IMR-90 (cell line): Measurements from ENCODE around the gene BAZ1A. TPM values are rescaled to one million over a fixed set of nuclear protein-coding genes. Genes with fewer than 3 reads are reported as not detected.

Experiments
- ATAC-seq: fragments of 200-7000 bp; cut with Tn5 transposase; 2 replicates; pipeline ENCODE4 v1.9.1; 2020; ENCODE audit warnings: low read depth, mild to moderate bottlenecking, moderate library complexity
- BruUV-seq: library from RNA; stranded (reverse); fragments of 400-500 nt; replicated peaks from 2 replicates; lab custom pipeline; 2021; lab: Mats Ljungman, UMichigan
- CTCF ChIA-PET: fragments of 300-600 bp; formaldehyde crosslinking; extraction: SDS; loops from one replicate; lab custom pipeline; 2021; ENCODE audit warnings: antibody characterized with exemption; lab: Yijun Ruan, JAX
- POLR2A ChIA-PET: fragments of 300-600 bp; sonication (Branson Sonifier 250); formaldehyde crosslinking; loops from one replicate; lab custom pipeline; 2022; ENCODE audit warnings: antibody characterized with exemption; ENCODE audit not compliant: unreplicated experiment; lab: Charles Lee
- DNase-seq: peaks from one replicate; pipeline ENCODE4 v3.0.0; 2013
- H2AFZ ChIP-seq: replicated peaks from 2 replicates; pipeline ENCODE3; 2013; ENCODE audit warnings: low read length, mild to moderate bottlenecking; ENCODE audit not compliant: poor library complexity
- H2AK5ac ChIP-seq: 2 replicates; pipeline ENCODE4 v1.6.1; 2013; ENCODE audit warnings: low read depth, low read length, inconsistent platforms
- H2AK9ac ChIP-seq: replicated peaks from 2 replicates; pipeline ENCODE3; 2013; ENCODE audit warnings: mild to moderate bottlenecking, low read depth, low read length, moderate library complexity; ENCODE audit not compliant: poor library complexity
- H2BK120ac ChIP-seq: 2 replicates; pipeline ENCODE4 v1.6.1; 2013; ENCODE audit warnings: low read depth, low read length, inconsistent platforms
- H2BK15ac ChIP-seq: 3 replicates; pipeline ENCODE4 v1.6.1; 2013; ENCODE audit warnings: low read depth, low read length, inconsistent platforms
- H2BK20ac ChIP-seq: 2 replicates; pipeline ENCODE4 v1.6.1; 2013; ENCODE audit warnings: low read depth, mild to moderate bottlenecking, inconsistent platforms, low read length, moderate library complexity
- H2BK5ac ChIP-seq: 2 replicates; pipeline ENCODE4 v1.6.1; 2013; ENCODE audit warnings: mild to moderate bottlenecking, low read depth, low read length, inconsistent platforms; ENCODE audit not compliant: poor library complexity, severe bottlenecking
- H3K14ac ChIP-seq: replicated peaks from 2 replicates; pipeline ENCODE4 v1.6.1; 2013; ENCODE audit warnings: low read depth, low read length, inconsistent platforms
- H3K18ac ChIP-seq: 2 replicates; pipeline ENCODE4 v1.6.1; 2013; ENCODE audit warnings: low read depth, low read length, control low read depth
- H3K23ac ChIP-seq: 2 replicates; pipeline ENCODE4 v1.6.1; 2013; ENCODE audit warnings: low read depth, low read length, inconsistent platforms
- H3K27ac ChIP-seq: 2 replicates; pipeline ENCODE4 v1.5.1; 2013; ENCODE audit warnings: mild to moderate bottlenecking, control low read depth, low read length; ENCODE audit not compliant: insufficient read depth
- H3K27me3 ChIP-seq: 2 replicates; pipeline ENCODE4 v1.6.1; 2013; ENCODE audit warnings: low read length; ENCODE audit not compliant: control insufficient read depth, insufficient read depth
- H3K36me3 ChIP-seq: 2 replicates; pipeline ENCODE4 v1.6.1; 2013; ENCODE audit warnings: low read length, mixed read lengths; ENCODE audit not compliant: control insufficient read depth, insufficient read depth
- H3K4ac ChIP-seq: 2 replicates; pipeline ENCODE4 v1.6.1; 2013; ENCODE audit warnings: low read depth, low read length, inconsistent platforms
- H3K4me1 ChIP-seq: 2 replicates; pipeline ENCODE4 v1.6.1; 2013; ENCODE audit warnings: low read length, mixed read lengths; ENCODE audit not compliant: control insufficient read depth, insufficient read depth
- H3K4me2 ChIP-seq: 2 replicates; pipeline ENCODE4 v1.6.1; 2013; ENCODE audit warnings: low read depth, mild to moderate bottlenecking, control low read depth, low read length, moderate library complexity
- H3K4me3 ChIP-seq: 2 replicates; pipeline ENCODE4 v1.5.1; 2013; ENCODE audit warnings: low read depth, mild to moderate bottlenecking, control low read depth, low read length, moderate library complexity; ENCODE audit not compliant: insufficient read depth
- H3K56ac ChIP-seq: 2 replicates; pipeline ENCODE4 v1.6.1; 2013; ENCODE audit warnings: low read length, inconsistent platforms; ENCODE audit not compliant: insufficient read depth; ENCODE audit errors: extremely low read depth
- H3K79me1 ChIP-seq, 2 experiments: 2 replicates each; pipeline ENCODE4 v1.6.1; 2013; ENCODE audit warnings: low read length in 2 of 2, inconsistent platforms in 1 of 2, low read depth in 1 of 2
- H3K9ac ChIP-seq: 2 replicates; pipeline ENCODE4 v1.6.1; 2013; ENCODE audit warnings: low read depth, low read length, control low read depth
- H3K9me1 ChIP-seq: 2 replicates; pipeline ENCODE4 v1.6.1; 2013; ENCODE audit warnings: low read length, inconsistent platforms; ENCODE audit not compliant: insufficient read depth
- H3K9me3 ChIP-seq: 2 replicates; pipeline ENCODE4 v1.6.1; 2013; ENCODE audit warnings: low read length; ENCODE audit not compliant: control insufficient read depth, insufficient read depth
- H4K20me1 ChIP-seq: 2 replicates; pipeline ENCODE4 v1.6.1; 2013; ENCODE audit warnings: low read length, inconsistent platforms; ENCODE audit not compliant: insufficient read depth
- H4K5ac ChIP-seq: 2 replicates; pipeline ENCODE4 v1.6.1; 2013; ENCODE audit warnings: mild to moderate bottlenecking, low read depth, low read length, control low read depth
- H4K8ac ChIP-seq, 2 experiments: 2 replicates each; pipeline ENCODE4 v1.6.1; 2013; ENCODE audit warnings: low read depth in 2 of 2, low read length in 2 of 2, control low read depth in 1 of 2, inconsistent platforms in 1 of 2
- H4K91ac ChIP-seq: 2 replicates; pipeline ENCODE4 v1.6.1; 2013; ENCODE audit warnings: low read depth, low read length, inconsistent platforms; ENCODE audit not compliant: insufficient read depth
- BHLHE40 ChIP-seq: fragments of 150-350 bp; IDR thresholded peaks from 2 replicates; pipeline ENCODE4 v1.6.1; 2016; ENCODE audit warnings: mild to moderate bottlenecking, low read depth, low read length
- CEBPB ChIP-seq: IDR thresholded peaks from 2 replicates; pipeline ENCODE4 v1.6.1; 2012; ENCODE audit warnings: low read depth, low read length, improper control_type of control experiment
- CHD1 ChIP-seq: IDR thresholded peaks from 2 replicates; pipeline ENCODE4 v1.6.1; 2012; ENCODE audit warnings: low read depth, low read length, improper control_type of control experiment
- FOS ChIP-seq: fragments of 150-350 bp; IDR thresholded peaks from 2 replicates; pipeline ENCODE4 v1.6.1; 2016; ENCODE audit warnings: low read depth, low read length
- MAFK ChIP-seq: IDR thresholded peaks from 2 replicates; pipeline ENCODE4 v1.6.1; 2012; ENCODE audit warnings: low read depth, low read length, improper control_type of control experiment
- MAZ ChIP-seq: IDR thresholded peaks from 2 replicates; pipeline ENCODE4 v1.6.1; 2012; ENCODE audit warnings: low read depth, mild to moderate bottlenecking, low read length, improper control_type of control experiment, moderate library complexity, borderline replicate concordance
- MXI1 ChIP-seq: IDR thresholded peaks from 2 replicates; pipeline ENCODE4 v1.6.1; 2012; ENCODE audit warnings: low read depth, mild to moderate bottlenecking, low read length, moderate library complexity, borderline replicate concordance
- NFE2L2 ChIP-seq: fragments of 150-350 bp; IDR thresholded peaks from 2 replicates; pipeline ENCODE4 v1.6.1; 2016; ENCODE audit warnings: low read depth, mild to moderate bottlenecking, low read length
- POLR2A ChIP-seq: IDR thresholded peaks from 2 replicates; pipeline ENCODE4 v1.6.1; 2012; ENCODE audit warnings: mild to moderate bottlenecking, low read depth, low read length
- RAD21 ChIP-seq: IDR thresholded peaks from 2 replicates; pipeline ENCODE4 v1.6.1; 2012; ENCODE audit warnings: low read length, improper control_type of control experiment
- RCOR1 ChIP-seq: IDR thresholded peaks from 2 replicates; pipeline ENCODE4 v1.6.1; 2012; ENCODE audit warnings: mild to moderate bottlenecking, low read length, improper control_type of control experiment; ENCODE audit not compliant: insufficient replicate concordance
- RFX5 ChIP-seq: IDR thresholded peaks from 2 replicates; pipeline ENCODE4 v1.8.0; 2012; ENCODE audit warnings: low read depth, mild to moderate bottlenecking, low read length, moderate library complexity
- SMC3 ChIP-seq: fragments of 150-350 bp; IDR thresholded peaks from 2 replicates; pipeline ENCODE4 v1.6.1; 2016; ENCODE audit warnings: low read depth, mild to moderate bottlenecking, antibody characterized with exemption, low read length, moderate library complexity
- WGBS, 2 experiments: methylation state at CpG; one replicate each; pipeline versions ENCODE4 v1.1.5 to v1.1.7; 2013; ENCODE audit warnings: missing lambda C conversion rate in 2 of 2; ENCODE audit not compliant: insufficient read length in 1 of 2; ENCODE audit errors: extremely low coverage in 2 of 2; 5-methylcytosine and 5-hydroxymethylcytosine counted together
- dilution Hi-C: fragments of 300-500 bp; cut with HindIII; formaldehyde crosslinking; loops from one replicate; pipeline ENCODE4 v1.14.3; 2018; ENCODE audit warnings: low sequenced_read_pairs; ENCODE audit not compliant: unreplicated experiment
- in situ Hi-C: fragments of 300-500 bp; cut with MboI; formaldehyde crosslinking; loops from 3 replicates; pipeline ENCODE4 v1.14.3; 2019; ENCODE audit warnings: low sequenced_read_pairs, inconsistent platforms, mixed read lengths
- intact Hi-C: fragments of 100-400 bp; cut with micrococcal nuclease; formaldehyde crosslinking; loops from 2 replicates; pipeline ENCODE4 v1.10.0; 2022
- polyA plus RNA-seq, 3 experiments: library from polyadenylated mRNA; depleted of rRNA; stranded (reverse); fragments of >200 nt; gene quantifications; 2 replicates each; pipeline ENCODE4 v1.2.3, GENCODE V29; 2012; ENCODE audit warnings: low replicate concordance in 1 of 3
- total RNA-seq: library from RNA; depleted of rRNA; stranded (reverse); fragments of >200 nt; gene quantifications from 2 replicates; pipeline ENCODE4 v1.2.3, GENCODE V29; 2012
- TF ChIP-seq, protein P1 (sequence below): fragments of 150-350 bp; IDR thresholded peaks from 2 replicates; pipeline ENCODE4 v1.6.1; 2016; ENCODE audit warnings: low read depth, mild to moderate bottlenecking, low read length, moderate library complexity, borderline replicate concordance
- TF ChIP-seq, protein P2 (sequence below): fragments of 150-350 bp; IDR thresholded peaks from 2 replicates; pipeline ENCODE4 v1.6.1; 2017; ENCODE audit warnings: mild to moderate bottlenecking, antibody characterized with exemption, low read length, low read depth
- TF ChIP-seq, protein P3 (sequence below): conservative IDR thresholded peaks from 2 replicates; pipeline ENCODE4 v1.5.1; 2012; ENCODE audit warnings: mild to moderate bottlenecking, low read depth, low read length, improper control_type of control experiment

BAZ1A gene
- total and polyA plus RNA-seq, 2 of the 4 experiments (the other 2 are of a cell fraction), result 15.3 to 23.8 TPM

DNA sequence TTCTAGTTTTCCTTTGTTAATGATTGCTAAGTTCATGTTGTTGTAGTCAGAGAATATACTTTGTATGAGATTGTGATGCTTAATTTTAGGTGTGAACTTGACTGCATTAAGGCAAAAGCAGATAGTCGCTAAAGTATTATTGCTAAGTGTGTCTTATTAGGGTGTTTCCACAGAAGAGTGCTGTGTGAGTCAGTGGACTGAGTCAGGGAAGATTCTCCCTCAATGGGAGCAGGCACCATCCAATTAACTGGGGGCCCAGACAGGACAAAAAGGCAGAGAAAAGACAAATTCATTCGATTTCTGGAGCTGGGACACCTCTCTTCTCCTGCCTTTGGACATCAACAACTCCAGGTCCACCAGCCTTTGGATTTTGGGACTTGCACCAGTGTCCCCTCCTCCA is 48.5 kb downstream of the BAZ1A start:
- POLR2A ChIA-PET, result no interaction called here
- Histone ChIP-seq H3K9ac (no peak overlapping the region), H2AFZ (no peak overlapping the region), H3K56ac (no peak overlapping the region), H4K5ac (no peak overlapping the region), H3K14ac (no peak overlapping the region), H2BK20ac (no peak overlapping the region), H3K18ac (no peak overlapping the region), H4K91ac (no peak overlapping the region), H4K8ac (no peak overlapping the region), H3K4me3 (no peak overlapping the region), H3K4ac (no peak overlapping the region), H3K36me3 (peaks cover 5% of the 10 kb centered on the region), H2AK5ac (no peak overlapping the region), H2BK5ac (no peak overlapping the region), H3K23ac (no peak overlapping the region), H3K9me3 (no peaks in the 10 kb centered on the region), H3K27me3 (no peaks in the 10 kb centered on the region), H2BK120ac (no peak overlapping the region), H3K79me1 (peaks cover 6 to 40% of the 10 kb centered on the region in 2 experiments), H3K4me2 (no peak overlapping the region), H2BK15ac (no peak overlapping the region), H3K4me1 (no peaks in the 10 kb centered on the region), H3K27ac (no peak overlapping the region), H4K20me1 (peaks cover 3% of the 10 kb centered on the region; the same call in 1 of the 2 replicates), H3K9me1 (no peaks in the 10 kb centered on the region; the same call in 1 of the 2 replicates), H2AK9ac (peak overlapping the region; percentile 47)
- ATAC-seq, result peak; percentile 62; the same call in 1 of the 2 replicates
- TF ChIP-seq CEBPB (no peak), SMC3 (no peak), MXI1 (no peak), RAD21 (no peak), POLR2A (no peak), MAFK (no peak), RCOR1 (no peak), MAZ (no peak), CHD1 (no peak), FOS (no peak; the same call in 1 of the 2 replicates), NFE2L2 (no peak), RFX5 (no peak), BHLHE40 (no peak)
- TF ChIP-seq, protein P1, sequence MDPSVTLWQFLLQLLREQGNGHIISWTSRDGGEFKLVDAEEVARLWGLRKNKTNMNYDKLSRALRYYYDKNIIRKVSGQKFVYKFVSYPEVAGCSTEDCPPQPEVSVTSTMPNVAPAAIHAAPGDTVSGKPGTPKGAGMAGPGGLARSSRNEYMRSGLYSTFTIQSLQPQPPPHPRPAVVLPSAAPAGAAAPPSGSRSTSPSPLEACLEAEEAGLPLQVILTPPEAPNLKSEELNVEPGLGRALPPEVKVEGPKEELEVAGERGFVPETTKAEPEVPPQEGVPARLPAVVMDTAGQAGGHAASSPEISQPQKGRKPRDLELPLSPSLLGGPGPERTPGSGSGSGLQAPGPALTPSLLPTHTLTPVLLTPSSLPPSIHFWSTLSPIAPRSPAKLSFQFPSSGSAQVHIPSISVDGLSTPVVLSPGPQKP, result no peak
- TF ChIP-seq, protein P2, sequence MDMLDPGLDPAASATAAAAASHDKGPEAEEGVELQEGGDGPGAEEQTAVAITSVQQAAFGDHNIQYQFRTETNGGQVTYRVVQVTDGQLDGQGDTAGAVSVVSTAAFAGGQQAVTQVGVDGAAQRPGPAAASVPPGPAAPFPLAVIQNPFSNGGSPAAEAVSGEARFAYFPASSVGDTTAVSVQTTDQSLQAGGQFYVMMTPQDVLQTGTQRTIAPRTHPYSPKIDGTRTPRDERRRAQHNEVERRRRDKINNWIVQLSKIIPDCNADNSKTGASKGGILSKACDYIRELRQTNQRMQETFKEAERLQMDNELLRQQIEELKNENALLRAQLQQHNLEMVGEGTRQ, result no peak
- TF ChIP-seq, protein P3, sequence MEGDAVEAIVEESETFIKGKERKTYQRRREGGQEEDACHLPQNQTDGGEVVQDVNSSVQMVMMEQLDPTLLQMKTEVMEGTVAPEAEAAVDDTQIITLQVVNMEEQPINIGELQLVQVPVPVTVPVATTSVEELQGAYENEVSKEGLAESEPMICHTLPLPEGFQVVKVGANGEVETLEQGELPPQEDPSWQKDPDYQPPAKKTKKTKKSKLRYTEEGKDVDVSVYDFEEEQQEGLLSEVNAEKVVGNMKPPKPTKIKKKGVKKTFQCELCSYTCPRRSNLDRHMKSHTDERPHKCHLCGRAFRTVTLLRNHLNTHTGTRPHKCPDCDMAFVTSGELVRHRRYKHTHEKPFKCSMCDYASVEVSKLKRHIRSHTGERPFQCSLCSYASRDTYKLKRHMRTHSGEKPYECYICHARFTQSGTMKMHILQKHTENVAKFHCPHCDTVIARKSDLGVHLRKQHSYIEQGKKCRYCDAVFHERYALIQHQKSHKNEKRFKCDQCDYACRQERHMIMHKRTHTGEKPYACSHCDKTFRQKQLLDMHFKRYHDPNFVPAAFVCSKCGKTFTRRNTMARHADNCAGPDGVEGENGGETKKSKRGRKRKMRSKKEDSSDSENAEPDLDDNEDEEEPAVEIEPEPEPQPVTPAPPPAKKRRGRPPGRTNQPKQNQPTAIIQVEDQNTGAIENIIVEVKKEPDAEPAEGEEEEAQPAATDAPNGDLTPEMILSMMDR, result no peak
- DNase-seq, result peak; percentile 56
- intact Hi-C loops, result no loop called here
- in situ Hi-C loops, result no loop called here
- WGBS, 2 experiments, result 71% methylated on average over 1 of the region's 2 CpGs; no CpG with 5 or more reads in 1 of the 2 experiments
- dilution Hi-C loops, result no loop called here
- BruUV-seq, result no TSS peak
- CTCF ChIA-PET, result interaction anchor here (0.6 to 1.4 kb wide), 2 partner anchors 154 to 238 kb away, joined by 3 to 4 read pairs; no protein-coding TSS in a partner anchor
